Umbilical cord (tissue), 2 donors: Measurements from ENCODE around the gene STAT3. TPM values are rescaled to one million over a fixed set of nuclear protein-coding genes. Genes with fewer than 3 reads are reported as not detected.
"Not testable (repeated sequence)": the region's sequence is repeated elsewhere in the genome, so short reads cannot be mapped to it uniquely, and the experiment has no call there.

Source experiments
- DNase-seq: peaks from one replicate; pipeline ENCODE4 v3.0.0-alpha.2; 2015; ENCODE audit warnings: low spot score
- total RNA-seq: library from RNA; depleted of rRNA; stranded (reverse); fragments of >200 nt; gene quantifications from one replicate; pipeline ENCODE4 v1.2.3, GENCODE V29; 2014; ENCODE audit warnings: low replicate concordance; ENCODE audit not compliant: insufficient read depth

Gene STAT3
- total RNA-seq, 1 donor from 2014 or later, result 111 TPM

DNA sequence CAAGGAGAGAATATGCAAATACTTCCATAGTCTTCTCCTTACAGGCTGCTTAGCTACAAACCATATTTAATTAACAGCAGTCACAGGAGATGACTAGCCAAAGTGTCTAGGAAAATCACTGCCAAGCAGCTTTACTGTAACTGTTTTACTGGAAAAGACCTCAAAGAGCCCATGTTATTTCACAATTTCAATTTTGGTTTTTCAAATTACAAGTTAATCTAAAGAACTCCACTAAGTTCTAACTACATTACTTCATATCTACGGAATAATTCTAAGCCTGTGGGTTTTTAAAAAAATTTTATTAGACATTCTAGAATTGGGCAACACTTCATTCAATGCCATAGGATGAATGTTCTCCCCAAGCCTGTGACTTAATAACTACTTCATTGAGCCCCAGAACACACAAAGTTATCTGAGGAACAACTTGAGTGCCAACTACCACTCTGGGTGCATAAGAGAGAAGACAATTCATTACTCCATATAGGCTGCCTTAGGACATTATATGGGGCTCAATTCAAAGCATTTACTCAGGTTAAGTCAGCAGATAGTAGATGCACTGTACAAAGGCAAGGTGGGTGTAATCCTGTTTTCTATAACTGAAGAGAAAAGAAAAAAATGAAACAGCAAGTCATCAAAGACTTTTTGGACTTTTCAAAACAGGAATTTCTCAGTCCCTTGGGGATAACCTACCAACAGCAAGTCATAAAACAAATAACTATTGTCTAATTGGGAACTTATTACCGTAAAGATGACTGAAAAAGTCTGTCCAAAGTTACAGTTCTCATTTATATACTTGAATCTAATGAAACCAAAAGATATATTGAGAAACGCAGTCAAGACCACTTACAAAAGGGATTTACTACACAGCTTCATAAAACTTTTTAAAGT lies 33.0 kb downstream of the STAT3 start:
- peak; percentile 48 for DNase-seq

DNA sequence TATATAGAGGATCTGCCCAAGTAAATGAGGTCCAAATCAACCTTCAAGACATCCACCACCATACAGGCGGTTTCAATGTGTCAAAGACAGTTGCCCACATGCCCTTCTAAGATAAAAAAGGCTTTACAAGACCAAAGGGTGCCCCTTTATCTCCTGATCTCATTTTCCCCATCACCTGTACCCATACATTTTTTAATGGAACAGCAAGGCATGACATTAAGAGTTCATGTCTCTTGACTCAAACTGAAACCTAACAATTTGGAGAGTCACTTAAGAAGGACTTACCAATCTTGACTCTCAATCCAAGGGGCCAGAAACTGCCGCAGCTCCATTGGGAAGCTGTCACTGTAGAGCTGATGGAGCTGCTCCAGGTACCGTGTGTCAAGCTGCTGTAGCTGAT lies 40.1 kb downstream of the STAT3 start:
- DNase-seq, result no peak

DNA sequence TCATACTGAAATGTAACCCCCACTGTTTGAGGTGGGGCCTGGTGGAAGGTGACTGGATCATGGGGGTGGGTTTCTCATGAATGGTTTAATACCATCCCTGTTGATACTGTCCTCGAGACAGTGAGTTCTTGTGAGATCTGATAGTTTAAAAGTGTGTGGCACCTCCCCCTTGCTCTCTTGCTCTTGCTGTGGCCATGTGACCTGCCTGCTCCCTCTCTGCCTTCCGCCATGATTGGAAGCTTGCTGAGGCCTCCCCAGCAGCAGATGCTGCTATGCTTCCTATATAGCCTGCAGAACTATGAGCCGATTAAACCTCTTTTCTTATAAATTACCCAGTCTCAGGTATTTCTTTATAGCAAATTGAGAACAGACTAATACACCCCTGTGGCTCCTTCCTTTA lies 40.6 kb downstream of the STAT3 start:
- DNase-seq, result no peak

DNA sequence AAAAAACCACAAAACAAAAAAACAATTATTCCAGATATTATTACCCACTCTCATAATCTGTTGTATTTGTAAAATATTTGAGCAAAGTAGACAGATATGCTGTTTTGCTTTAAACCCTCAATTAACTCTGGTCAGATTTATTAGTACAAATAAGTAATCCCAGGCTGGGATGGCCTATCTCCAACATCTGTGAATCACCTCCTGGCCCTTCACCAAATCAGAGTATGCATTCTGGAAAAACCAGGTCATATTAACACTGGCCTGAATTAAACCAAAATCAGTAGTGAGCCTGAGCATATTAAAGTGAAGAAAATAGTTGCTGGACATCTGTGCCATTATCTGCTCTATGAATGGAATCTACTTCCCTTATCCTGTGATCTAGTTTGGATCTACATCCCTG lies 41.0 kb downstream of the STAT3 start:
- peak; percentile 46 for DNase-seq

DNA sequence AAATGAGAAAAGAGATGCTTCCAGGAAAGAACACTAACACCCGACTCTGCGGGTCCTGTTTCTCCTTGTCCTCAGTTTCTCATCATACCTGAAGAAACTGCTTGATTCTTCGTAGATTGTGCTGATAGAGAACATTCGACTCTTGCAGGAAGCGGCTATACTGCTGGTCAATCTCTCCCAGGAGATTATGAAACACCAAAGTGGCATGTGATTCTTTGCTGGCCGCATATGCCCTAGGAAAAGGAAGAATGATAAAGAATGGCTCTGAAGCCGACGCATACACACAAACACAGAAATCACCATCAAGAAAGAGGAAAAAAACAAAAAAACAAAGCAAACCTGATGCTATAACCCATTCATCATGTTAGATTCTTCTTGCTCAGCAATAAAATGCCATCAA lies 41.8 kb downstream of the STAT3 start:
- DNase-seq, result no peak

DNA sequence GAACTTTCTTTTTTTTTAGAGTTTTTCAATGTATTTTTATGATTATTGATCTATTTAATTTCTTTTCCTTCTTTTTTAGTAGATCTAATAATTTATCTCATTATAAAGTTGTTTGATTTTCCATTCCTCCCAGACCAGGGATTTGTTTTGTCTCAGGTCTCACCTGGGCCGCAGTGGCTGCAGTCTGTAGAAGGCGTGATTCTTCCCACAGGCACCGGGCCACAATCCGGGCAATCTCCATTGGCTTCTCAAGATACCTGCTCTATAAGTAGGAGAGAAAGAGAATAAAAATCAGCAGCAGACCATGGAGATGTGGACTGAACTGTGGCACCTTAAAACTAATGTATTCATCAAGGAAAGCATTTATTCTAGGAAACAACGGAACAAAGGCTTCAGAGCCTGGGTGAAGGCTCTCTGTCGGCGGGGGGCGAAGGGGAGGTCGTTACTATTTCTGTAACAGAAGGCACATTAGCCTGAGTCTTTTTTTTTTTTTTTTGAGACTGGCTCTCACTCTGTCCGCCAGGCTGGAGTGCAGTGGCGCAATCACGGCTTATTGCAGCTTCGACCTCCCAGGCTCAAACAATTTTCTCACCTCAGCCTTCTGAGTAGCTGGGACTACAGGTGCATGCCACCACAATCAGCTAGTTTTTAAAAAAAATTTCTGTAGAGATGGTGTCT lies 42.7 kb downstream of the STAT3 start:
- no peak for DNase-seq

DNA sequence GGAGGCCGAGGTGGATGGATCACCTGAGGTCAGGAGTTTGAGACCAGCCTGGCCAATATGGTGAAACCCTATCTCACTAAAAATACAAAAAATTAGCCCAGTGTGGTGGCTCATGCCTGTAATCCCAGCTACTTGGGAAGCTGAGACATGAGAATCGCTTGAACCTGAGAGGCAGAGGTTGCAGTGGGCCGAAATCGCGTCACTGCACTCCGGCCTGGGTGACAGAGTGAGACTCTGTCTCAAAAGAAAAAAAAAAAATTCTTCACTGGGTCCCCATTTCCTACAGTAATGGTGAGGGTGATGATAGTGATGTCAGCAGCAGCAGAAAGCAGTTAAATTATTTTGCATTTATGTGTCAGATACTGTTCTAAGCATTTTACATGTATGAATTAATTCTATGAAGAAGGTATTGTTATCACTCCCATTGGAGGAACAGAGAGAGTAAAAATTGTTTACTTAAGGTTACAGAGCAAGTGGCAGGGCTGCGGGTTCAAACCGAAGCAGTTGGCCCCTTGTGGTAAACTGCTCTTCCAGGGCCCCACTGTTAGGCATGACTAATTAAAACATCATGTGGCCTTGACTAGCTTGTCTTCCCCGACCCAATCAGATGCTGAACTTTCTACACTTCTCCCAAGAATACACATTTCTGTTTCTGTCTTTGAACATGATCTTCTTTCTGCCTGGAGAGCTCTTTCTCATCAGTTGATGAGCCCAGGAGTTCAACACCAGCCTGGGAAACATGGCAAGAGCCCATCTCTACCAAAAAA lies 45.8 kb downstream of the STAT3 start:
- no peak for DNase-seq

DNA sequence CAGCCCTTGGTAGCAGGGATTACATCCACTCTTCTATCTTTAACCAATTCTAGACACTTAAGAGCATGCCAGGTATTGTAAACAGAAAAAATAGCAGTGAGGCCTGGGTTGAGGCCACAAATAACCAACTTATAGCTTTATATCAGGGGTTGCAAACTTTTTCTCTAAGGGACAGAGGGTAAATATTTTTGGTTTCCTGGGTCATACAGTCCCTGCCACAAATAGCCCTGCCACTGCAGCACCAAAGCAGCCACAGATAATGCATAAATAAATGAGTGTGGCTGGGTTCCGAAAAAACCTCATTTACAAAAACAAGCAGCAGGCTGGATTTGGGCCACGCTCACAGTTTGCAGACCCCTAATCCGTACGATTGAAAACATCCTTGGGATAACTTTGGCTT lies 46.7 kb downstream of the STAT3 start:
- no peak for DNase-seq

DNA sequence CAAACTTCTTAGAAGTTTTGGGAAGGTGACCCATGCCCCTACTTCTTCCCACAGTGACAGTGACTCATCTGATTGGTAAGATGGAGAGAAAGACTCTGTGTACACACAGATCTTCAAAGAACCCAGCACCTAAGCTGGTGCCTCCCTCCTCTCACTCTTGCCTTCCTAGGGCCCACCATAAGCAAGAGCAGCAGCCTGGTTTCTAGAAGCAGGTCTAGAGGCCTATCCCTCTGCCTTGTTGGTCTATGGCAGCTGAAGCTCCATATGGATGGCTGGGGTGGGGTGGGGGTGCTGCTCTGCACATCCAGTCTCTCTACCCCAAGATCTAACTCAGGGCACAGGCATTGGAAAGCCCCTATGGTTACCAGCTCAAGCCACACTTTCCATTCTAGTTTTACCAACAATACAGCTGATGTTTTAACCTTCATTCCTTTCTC lies 47.5 kb downstream of the STAT3 start:
- no peak for DNase-seq

DNA sequence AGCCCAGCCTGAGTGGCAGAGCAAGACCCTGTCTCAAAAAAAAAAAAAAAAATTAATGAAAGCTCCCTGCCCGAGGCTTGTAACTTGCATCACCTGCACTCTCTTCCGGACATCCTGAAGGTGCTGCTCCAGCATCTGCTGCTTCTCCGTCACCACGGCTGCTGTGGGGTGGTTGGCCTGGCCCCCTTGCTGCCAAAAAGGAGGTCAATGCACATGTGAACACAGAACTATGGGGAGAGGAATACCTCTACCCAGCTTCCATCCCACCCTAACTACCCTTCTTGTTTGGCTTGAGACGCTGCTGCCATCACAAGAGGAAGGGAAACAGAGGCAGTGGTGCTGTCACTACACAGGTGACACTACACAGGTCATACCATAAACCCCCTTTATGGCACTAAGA lies 49.0 kb downstream of the STAT3 start:
- no peak for DNase-seq

DNA sequence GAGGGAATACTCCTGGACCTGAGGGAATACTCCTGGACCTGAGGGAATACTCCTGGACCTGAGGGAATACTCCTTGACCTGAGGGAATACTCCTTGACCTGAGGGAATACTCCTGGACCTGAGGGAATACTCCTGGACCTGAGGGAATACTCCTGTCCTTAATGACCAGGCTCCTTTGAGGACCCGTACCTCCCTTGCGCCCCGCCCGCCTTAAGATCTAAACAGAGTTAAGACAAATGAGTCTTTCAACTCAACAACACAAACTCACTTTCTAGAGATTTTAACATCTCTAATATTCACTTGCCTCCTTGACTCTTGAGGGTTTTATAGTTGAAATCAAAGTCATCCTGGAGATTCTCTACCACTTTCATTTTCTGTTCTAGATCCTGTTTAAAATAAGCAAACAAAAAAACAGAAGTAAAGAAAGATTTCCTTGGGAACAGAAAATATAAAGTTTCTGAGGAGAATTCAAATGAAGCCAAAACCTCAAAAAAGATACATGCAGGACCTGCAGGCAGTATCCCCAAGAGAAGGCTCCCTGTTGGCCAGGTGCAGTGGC lies 49.7 kb downstream of the STAT3 start:
- no peak for DNase-seq

DNA sequence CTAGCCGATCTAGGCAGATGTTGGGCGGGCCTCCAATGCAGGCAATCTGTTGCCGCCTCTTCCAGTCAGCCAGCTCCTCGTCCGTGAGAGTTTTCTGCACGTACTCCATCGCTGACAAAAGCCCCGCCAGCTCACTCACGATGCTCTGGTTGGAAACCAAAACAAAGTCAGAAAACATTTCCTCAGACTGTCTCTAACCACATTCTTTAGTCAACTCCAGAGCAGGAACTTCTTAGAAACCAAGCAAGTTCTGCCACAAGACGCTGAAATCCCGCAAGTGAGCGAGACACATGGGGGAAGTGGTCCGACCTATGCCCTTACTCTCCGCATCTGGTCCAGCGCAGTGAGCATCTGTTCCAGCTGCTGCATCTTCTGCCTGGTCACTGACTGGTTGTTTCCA lies 50.8 kb downstream of the STAT3 start:
- DNase-seq, result no peak

DNA sequence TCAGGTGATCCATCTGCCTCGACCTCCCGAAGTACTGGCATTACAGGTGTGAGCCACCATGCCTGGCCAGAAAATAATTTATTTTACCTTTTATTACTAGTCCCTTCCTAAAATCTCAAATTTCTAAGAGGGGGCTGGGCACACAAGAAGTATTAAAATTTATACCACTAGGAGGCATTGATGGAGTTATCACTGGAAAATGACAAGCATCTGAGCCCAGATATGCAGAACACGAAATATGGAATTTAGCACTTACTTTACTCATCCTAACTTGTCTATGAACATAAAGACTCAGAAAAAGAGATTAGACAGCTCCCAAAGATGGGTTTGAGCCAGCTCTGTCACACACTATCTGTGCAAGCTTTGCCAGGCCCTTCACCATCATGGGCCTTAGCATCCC lies 53.6 kb downstream of the STAT3 start:
- no peak for DNase-seq

DNA sequence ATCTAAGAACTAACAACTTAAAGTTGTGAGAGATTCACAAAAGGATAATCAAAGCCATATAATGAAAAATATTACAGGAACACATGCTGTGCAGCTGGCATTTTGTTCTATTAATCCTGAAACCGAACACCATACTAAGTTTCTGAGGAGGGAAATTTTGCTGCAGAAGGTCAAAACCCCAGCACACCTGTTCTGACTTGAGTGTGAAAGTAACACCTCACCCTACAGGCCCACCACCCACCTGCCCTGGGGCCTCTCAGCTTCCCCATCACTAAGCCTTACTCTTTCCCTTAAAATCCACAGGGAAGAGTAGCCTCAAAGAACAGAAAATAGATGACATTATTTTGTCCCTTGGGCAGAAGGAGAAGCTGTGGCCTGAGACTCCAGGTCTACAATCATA lies 55.2 kb downstream of the STAT3 start:
- no peak for DNase-seq

DNA sequence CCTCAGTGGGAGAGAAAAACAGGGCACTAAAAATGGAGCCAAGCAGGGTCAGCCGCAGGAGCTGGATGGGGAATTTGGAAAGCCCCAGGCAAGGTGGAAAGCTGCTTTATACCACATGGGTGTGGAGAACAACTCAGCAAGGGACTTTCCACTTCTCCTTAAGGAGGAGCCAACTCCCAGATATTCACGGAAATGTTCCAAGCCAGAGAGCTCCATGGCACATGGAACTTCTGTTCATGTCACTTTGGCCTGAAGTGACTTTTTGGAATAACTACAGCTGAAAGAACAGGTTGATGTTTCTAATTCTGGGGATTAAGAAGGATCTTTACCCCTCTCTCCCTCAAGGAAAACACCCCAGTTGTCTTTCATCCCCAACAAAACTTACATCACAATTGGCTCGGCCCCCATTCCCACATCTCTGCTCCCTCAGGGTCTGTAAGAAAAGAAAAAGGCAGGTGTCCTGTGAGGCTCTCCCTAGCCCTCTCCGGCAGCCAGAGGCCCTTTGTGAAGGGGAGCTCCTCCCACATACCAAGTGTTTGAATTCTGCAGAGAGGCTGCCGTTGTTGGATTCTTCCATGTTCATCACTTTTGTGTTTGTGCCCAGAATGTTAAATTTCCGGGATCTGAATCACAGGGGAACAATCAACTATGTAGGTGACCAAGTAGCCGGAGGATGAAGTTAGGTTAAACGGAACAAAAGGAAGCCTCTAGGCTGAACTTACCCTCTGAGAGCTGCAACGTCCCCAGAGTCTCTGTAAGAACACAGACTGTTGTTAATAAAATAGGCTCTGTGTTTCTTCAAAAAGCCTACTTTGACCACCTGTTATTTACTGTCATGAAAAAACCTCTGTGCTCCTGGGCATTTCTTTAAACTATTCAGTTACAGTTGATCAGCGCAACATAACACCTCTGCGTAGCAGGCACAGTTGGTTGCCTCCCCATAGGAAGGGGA lies 58.9 kb downstream of the STAT3 start:
- no peak for DNase-seq

DNA sequence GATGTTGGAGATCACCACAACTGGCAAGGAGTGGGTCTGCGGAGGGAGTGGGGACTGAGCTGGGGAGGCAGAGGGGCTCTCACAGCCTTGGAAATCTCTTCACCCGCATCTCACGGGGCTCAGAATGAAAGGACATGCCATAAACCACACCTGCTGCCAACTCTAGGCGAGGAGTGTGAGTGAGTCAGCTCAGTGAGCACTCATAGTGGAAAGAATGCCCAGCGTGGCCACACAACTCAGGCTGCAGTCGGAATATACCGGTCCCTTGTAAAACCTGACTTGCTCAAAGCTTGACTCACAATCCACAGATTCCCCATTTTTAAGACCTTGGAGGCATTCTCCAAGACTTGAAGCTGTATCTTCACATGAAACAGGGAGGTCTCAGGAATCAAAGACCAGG lies 63.2 kb downstream of the STAT3 start:
- DNase-seq, result no peak

DNA sequence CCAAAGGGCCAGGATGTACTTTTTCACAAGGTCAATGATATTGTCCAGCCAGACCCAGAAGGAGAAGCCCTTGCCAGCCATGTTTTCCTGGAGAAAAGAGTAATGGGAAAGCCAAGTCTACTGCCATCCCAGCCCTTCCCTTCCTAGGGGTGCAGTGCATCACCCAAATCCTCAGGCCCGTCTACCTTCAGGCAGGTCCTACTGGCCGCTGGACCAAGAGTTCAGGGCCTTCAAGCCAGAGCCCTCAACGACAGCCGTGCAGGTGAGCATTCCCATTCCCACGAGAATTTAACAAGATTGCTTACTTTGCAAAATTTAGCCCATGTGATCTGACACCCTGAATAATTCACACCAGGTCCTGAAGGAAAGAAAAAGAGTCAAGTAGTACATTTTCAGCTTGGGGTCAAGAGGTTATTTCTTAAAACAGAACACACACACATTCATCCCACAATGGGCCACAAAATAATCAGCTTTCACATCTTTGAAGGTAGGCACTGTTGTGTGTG lies 64.9 kb downstream of the STAT3 start:
- DNase-seq, result no peak

DNA sequence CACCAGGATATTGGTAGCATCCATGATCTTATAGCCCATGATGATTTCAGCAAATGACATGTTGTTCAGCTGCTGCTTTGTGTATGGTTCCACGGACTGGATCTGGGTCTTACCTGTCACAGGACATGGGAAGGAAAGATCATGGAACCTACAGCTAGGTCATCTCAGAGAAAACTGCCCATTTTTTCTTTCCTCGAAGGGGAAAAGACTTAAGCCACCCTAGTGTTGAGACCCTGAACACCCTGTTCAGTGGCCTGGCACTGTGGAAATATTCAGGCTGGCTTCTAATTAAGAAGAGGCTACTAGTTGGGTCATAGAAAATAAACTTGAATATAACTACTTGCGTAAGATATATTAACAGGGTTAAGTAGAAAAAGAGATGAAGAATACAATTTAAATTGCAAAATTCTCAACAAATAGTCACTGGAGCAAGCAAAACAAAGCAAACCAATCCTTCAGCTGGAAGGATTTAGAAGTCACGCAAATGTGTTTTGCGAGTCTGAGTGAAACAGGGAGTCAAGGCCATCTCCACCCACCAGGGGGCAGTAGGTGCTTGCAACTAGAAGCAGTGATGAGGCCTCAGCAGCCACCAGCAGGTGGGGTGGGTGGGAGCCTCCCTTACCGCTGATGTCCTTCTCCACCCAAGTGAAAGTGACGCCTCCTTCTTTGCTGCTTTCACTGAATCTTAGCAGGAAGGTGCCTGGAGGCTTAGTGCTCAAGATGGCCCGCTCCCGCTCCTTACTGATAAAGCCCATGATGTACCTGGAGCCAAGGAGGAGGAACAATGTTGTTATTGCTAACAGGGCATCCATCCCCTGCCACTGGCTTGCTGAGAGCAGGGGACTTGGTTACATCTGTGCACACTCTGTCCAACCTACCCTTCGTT lies 65.6 kb downstream of the STAT3 start:
- DNase-seq, result peak; percentile 93

DNA sequence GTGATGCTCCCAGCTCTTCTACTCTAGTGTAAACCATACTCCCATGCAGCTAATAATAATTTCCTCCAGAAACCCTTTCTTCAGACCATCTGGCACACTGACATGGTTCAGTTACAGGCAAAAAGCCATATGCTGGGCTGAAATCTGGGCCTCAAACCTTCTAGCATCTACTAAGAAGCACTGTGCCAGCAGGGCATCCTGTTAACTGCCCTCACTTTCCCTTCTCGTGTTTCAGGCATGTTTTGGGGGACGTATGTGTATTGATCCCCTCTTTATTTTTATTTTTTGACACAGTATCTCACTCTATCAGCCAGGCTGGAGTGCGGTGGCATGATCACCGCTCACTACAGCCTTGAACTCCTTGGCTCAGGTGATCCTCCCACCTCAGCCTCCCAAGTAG lies 66.7 kb downstream of the STAT3 start:
- DNase-seq, result no peak

DNA sequence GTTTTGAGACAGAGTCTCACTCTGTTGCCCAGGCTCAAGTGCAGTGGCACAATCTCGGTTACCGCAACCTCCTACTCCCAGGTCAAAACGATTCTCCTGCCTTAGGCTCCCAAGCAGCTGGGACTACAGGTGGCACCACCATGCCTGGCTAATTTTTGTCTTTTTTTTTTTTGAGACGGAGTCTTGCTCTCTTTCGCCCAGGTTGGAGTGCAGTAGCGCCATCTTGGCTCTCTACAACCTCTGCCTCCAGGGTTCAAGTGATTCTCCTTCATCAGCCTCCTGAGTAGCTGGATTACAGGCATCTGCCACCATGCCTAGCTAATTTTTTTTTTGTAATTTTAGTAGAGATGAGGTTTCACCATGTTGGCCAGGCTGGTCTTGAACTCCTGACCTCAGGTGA lies 70.3 kb downstream of the STAT3 start:
- DNase-seq, result not testable (repeated sequence)
